Stimulated activated CD4-positive, alpha-beta T cell treated with anti-CD3 and anti-CD28 coated beads, TNF-alpha, amount 100 ng/mL, for 1 hour (primary cell): ENCODE data around the gene C4BPB.

Experiments used
- DNase-seq, 3 donors: peaks; one replicate each; pipeline ENCODE4 v3.0.0-alpha.2; 2020; ENCODE audit warnings: low read depth in 3 of 3, low spot score in 1 of 3

Gene C4BPB

DNA sequence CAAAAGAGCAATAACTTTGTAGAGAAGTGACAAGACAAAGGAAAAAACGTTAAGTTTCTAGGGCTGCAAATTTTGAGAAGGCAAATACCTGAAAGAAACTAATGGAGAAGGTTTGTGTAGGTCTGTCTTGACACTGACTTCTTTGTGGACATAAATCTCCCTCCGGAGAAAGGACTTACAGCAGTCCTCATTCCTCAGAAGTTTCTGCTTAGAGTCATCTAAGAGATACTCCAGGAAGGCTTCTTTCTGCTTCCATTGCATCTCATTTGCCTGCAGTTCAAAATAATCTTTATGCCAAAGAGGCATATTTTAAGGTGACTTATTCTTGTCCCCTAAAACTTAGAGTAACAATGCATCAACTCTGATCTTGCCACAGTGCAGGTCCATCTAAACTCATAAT lies 4.4 kb upstream of the C4BPB start:
- DNase-seq, result no peak

DNA sequence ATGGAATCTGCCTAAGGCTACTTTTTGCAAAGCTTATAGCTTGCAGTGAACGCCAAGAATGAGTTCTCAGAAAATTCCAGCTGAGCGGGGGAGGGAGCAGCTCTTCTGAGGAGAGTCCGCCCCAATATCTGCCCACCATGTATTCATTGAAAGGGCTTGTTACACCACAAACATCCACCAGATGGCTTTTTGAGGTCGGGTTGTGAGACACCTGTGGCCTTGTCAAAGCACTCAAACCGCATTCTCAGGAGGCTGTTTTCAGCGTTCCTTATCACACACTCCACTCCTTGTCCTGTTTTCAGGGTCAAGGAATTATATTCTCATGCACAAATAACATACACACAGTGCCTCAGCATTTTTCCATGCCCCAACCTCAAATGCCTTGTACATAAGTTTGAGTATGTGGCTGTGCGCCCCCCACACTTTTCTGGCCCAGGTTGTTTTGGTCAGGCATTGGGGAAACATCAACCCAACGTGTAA lies 3.9 kb upstream of the C4BPB start:
- peak in 2 of 3 donors; percentile 12 to 22 for DNase-seq

DNA sequence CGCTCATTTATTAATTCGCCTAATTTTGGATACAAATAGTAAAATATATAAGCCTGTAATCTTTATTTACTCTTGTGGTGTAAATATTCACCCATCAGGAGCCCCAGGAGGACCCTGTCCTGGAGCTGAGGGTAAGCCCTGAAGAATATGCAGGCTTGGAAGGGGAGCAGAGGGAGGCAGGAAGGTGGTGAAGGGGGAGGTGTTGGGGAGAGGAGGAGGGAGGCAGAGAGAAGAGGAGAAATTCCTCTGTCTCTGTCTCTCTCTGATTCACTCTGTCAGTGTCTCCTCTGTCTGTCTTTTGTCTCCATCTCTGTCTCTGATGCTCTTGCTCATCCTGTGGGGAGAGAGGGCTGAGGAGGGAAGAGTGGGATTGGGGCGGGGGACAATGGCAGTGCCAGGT lies 2.8 kb upstream of the C4BPB start:
- no peak for DNase-seq

DNA sequence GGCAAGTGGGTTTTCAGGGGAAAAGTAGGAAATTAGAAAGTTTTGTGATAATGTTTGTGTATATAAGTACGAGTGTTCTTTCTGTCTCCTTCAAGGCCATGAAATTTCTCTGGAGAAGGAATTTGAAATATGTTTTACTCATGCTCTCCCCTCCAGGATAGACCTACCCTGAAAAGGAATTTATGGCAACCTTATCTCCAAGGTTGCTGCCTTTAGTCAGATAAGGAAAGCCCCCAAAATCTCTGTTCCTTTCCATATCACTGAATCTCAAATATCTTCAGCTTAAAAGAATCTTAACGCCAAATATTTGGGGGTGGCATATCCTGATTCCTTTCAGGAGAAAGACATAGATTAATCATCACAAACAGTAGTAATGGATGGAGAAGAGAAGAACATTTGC lies 499 bp upstream of the C4BPB start:
- DNase-seq, result no peak

DNA sequence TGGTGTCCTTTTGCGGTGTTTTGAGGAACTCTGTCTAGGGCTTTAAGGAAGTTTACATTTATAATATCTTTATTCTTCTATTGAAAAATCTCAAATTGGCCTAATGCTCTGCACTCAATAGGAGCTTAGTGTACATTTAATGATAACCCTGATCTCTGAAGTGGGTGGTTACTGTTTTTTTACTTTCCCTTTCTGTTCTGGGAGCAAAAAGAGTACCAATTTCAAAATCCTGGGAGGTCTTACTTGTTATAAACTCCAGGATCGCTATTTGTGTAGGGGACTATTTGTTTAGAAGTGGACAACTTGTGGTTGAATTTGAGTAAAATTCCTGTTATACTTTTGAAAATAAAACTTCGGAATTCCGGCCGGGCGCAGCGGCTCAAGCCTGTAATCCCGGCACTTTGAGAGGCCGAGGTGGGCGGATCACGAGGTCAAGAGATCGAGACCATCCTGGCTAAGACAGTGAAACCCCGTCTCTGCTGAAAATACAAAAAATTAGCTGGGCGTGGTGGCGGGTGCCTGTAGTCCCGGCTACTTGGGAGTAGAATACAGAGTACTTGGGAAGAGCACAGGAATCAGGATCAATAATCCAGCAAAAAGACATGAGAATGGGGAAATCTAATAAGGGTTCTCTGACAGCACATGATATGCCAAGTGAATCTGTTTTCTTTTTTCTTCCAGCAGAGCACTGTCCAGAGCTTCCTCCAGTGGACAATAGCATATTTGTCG lies 1.1 kb downstream of the C4BPB start:
- no peak for DNase-seq

DNA sequence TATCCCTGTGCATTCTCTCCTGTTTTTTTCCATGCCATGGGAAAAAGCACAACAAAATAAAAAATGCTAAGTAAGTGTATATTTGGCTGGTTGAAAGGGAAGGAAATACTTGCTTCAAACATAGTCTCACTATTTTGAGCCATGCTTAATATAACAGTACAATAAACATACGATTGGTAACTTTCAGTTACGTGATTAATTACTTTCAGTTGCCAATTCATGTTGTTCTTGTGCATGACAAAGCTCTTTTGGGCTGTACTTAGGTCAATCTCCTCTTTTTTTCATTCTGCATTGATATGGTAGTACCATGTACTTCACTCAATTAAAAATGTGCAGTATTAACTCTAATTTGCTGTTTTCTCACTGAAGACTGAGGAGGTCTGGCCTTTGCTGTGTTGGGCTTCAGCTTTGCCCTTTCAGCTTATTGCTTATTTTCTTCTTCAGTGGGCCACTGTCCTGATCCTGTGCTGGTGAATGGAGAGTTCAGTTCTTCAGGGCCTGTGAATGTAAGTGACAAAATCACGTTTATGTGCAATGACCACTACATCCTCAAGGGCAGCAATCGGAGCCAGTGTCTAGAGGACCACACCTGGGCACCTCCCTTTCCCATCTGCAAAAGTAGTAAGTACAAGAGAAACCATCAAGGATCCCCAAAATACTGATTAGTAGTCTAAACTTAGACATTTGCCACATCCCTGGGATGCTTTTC lies 2.7 kb downstream of the C4BPB start:
- DNase-seq, result no peak

DNA sequence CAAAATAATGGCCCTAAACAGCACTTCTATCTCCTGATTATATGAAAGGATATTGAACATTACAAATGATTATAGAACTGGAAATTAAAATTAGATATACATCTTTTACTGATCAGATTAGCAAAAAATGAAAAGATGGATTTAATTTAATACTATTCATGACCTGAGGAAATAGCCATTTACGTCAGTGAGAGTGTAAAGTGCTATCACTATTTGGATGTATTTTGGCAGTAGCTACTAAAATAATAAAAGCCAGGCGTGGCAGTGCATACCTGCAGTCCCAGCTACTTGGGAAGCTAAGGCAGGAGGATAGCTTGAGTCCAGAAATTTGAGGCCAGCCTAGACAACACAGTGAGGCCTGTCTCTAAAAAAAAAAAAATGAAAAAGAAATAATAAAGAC lies 5.3 kb downstream of the C4BPB start:
- no peak for DNase-seq

DNA sequence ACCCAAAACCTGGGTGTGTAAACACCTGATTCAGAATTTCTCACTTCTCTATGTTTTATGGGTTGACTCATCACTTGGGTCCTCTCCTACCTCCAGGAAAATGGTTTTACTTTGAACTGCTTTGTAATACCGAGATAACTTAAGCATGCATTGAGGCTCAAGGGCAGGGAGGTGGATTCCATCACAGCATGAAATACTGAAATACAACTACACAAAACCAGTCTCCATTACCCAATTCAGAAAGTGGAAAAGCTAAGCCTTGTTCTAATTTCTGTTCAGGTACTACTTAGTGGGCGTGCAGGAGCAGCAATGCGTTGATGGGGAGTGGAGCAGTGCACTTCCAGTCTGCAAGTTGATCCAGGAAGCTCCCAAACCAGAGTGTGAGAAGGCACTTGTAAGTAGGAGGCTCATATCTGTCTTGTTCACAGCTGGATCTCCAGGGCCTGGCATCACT lies 9.2 kb downstream of the C4BPB start:
- DNase-seq, result no peak

DNA sequence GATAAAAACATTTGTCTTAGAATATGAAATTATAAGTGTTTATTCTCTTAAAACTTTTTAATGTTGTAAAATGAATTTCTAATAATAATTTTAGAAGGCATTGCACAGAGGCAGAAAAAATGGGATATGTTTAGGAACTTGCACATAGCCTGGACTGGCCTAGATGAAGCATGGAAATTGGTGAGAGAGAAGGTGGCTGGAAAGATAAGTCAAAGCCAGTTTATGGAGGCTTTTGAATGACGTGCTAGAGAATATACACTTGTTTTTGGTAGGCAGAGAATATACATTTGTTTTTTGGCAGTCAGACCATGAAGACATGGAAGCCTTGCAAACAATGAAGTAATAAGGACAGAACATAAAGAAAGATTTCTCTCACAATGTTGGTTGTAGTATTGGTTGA lies 13.1 kb downstream of the C4BPB start:
- no peak for DNase-seq

DNA sequence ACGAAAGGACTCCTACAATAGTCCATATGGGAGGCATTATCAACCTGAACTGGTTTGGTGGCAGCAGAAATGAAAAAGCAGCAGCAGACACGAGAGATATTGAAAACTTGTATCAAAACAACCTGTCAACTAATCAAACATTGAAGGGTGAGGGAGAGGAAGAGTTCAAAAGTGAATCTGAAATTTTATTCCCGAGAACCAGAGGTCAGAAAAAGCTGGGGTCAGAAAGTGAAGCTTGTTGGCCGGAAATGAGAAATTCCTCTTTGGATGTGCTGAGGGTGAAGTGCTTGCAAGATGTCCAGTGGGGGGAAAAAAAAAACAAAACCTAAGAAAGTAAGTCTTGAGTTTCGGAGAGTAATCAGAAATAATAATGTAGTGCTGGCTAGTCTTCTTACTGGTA lies 13.5 kb downstream of the C4BPB start:
- DNase-seq, result no peak

DNA sequence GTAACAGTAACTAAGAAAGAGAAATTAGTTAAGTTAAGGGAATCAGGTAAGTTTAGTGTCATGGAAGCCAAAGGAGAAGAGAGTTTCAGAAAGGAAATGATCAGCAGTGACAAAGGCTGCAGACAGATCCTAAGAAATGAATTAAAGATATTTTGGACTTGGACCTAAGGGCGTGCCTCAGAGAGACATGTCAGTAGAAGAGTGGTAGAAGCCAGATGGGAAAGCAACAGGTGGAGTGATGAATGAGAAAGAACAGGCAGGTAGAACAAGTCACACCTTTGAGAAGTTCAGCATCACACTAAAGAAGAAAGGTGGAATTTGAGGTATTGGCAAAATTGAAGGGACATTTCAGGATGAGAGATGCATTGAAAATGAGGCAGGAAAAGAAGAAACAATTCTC lies 14.0 kb downstream of the C4BPB start:
- no peak for DNase-seq

DNA sequence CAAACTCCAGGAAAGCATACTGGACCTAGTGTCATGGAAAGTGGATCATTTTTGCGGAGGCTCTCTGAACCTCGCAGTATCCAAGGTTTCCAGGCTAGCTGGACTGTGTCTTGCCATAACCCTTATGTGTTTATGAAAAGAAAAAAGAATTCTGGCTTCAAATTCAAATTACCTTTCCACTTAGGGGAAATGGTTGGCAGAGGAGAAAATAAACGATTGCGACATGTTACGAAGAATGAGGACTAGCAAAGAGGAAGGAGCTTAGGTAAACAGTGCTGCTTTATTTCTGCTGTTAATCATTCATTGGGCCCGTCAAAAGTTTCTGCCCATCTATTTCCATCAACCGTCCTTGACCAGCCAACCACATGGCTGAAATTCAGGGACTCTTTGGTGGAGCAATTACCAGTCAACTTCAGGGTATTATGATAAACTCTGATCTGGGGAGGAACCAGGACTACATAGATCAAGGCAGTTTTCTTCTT lies 15.3 kb downstream of the C4BPB start, which contains the start of gene C4BPA:
C4BPA (plus strand) TSS at position 342 of the 482 bp plus-strand sequence. CDS start 8,793 bp downstream, outside the sequence.
- no peak for DNase-seq

DNA sequence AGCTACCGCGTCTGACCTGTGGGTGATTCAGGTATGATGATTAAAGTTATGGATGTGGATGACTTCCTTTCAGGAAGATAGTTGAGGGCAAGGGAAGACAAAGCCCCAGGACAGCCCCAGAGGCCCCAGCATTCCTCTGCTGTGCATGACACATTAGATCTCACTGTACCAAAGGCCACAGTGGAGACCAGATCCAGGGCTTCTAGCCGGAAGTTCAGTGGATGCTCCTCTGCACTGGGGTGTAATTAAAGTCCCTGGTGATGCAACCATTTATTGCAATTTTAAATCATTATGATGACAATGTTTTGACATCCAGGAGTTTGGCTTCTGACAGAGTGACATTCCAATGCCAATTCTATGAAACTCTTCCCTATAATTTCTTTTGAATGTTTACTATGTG lies 20.3 kb downstream of the C4BPB start:
- no peak for DNase-seq

DNA sequence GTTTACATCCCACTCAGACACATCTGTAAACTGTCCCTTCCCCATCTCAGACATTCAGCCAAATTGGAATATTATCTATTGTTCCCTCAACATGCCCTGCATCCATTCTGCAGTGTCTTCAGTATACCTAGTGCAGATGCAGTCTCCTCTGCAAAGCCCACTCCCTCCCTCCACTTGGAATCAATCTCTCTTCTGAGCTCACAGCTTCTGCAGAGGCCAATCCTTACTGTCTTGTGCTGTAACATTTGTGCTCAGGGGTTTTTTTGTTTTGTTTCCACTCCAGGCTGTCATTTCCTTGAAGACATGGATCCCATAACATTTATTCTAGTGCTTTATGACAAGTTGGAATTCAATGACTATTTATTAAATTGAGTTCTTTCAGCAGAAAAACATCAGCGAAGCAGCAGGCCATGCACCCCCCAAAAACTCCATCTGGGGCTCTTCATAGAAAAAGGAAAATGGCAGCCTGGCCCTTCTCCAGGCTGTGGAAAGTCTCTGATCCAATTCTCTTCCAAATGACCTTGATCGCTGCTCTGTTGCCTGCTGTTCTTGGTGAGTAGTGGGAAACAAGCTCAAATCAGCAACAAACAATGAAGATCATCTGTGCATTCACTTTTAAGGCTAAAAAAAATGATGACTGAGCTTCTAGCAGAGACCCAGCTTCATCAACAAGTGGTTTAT lies 24.1 kb downstream of the C4BPB start:
- no peak for DNase-seq

DNA sequence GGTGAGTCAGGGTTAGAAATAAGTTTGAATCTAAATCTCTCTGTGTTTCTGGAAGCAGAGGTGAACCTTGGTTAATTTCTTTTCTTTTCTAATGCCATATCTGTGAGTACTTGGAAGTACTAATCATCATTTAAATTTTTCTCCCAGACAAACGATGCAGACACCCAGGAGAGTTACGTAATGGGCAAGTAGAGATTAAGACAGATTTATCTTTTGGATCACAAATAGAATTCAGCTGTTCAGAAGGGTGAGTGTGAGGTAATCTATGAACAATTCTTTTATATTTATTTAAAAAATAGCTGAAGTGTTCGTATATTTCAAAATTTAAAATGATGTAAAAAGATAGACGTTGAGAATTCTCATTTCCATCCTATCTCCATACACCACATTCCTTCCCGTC lies 26.6 kb downstream of the C4BPB start:
- DNase-seq, result no peak

DNA sequence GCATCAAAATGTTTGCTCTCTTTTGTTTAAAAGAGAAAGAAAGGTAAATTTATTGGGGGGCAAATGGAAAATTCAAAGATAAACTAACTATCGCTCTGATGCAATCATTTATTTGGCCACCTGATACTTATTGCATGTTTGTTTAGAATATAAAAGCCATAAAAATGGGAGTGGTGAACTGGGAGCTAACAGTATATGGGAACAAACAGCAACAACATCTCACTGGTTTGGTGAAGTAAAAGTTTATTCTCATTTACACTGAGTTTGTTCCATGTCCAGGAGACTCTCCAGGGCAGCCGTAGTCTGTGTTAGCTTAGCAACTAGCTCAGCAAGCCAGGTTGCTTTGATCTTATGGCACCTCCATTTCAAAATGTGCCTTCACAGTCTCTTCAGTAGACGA lies 35.7 kb downstream of the C4BPB start:
- no peak for DNase-seq

DNA sequence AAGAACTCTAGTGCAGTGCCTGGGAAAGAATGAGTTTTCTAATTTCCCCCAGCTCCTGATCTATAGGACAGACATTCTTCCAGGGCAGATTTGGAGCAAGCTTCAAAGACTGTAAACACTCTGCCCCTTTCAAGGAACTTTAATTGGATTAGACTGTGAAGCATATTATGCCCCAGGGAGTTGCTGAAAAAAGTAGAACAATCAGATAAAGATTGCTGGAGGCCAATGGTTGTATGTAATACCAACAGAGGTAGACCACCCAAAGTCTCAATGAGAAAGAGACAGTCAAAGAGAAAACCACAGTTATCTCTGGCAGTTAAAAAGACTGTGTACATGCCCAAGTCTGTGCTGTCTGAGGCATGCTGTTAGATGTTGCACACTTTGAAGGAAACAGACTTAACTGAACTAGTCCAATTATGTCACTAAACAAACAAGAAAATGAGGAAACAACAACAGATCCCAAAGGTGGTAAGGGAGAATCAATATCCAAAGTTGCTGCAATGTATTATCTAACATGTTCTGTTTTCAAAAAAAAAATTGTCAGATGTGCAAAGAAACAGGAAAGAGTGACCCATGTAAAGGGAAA lies 39.8 kb downstream of the C4BPB start:
- DNase-seq, result no peak

DNA sequence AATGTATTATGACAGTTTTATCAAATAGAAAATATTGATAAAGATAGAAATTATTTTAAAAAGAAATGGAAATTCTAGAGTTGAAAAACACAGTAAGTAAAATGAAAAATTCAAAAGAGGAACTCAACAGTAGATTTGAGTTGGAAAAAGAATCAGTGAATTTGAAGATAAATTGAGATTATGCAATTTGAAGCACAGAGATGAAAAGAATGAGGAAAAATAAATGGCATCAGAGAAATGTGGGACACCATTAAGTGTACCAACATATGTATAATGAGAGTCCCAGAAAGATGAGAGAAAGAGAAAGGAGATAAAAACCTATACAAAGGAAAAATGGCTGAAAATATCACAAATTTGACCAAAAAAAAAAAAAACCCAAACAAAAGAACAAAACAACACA lies 40.4 kb downstream of the C4BPB start:
- no peak for DNase-seq

DNA sequence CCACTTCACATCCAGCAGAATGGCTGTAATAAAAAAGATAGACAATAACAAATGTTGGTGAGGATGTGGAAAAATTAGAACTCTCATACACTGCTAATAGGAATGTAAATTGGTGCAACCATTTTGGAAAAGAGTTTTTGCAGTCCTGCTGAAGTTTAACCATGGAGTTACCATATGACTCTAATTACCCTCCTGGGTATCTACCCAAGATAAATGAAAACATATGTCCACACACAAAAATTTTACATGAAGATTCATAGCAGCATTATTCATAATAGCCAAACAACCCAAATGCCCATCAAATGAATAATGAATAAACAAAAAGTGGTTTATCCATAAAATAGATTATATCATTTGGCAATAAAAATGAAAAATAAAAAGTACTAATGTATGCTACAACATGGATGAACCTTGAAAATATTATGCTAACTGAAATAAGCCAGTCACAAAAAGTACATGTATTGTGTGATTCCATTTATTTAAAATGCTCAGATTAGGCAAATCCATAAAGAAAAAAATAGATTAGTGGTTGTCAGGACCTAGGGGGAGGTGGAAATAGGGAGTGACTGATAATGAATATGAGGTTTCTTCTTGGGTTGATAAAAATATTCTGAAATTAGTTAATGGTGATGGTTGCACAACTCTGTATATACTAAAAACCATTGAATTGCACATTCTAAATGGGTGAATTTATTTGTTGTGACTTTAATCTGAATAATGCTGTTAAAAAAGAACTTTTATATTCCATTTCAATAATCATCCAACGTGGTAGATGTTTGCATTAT lies 41.8 kb downstream of the C4BPB start:
- no peak for DNase-seq

DNA sequence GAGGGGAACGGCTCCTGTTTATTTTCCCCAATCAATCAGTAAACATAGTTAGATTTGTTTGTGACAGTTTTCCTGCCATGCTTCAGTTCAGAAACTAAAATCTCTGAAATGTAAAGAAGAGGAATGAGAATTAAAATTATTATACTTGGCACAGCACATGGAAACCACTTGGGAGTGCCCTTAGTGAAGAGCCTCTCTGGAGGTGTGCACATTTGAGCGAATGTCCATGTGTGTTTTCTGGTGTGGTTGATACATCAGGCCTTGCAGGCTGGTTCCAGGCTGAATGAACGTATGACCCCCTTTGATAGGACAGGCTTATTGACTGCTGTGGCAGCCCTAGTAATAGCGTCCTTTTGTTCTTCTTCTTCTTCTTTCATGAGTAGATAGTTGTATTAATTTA lies 42.5 kb downstream of the C4BPB start:
- DNase-seq, result no peak

DNA sequence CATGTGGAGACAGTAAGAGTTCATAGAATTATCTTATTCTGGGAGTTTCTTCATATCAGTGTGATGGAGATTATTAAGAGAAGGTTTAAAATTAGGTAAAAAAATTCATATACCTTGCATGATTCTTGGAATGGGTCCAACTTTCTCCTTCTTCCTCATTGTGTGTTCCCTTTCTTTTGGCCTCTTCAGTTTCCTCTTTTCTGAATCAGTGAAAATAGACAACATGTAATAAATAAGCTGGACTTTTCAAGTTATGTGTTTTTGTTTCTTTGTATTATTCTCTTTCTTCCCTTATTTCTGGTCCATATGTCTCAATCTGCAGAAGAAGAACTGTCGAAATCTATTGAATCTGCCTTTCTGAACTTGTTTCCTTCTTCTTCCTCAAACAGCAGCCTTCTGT lies 45.9 kb downstream of the C4BPB start:
- no peak for DNase-seq
